Smooth muscle cell (in vitro differentiated cells): ENCODE results near the gene TMEM120B. TPM values are rescaled to one million over a fixed set of nuclear protein-coding genes. Genes with fewer than 3 reads are reported as not detected.

Experiments used
- DNase-seq: peaks from one replicate; lab custom pipeline; 2025; ENCODE audit not compliant: unreplicated experiment; lab: John Stamatoyannopoulos, UW
- H2AFZ ChIP-seq: fragments of 200-600 bp; sonication (generic); 2 replicates; pipeline ENCODE4 v1.6.0; 2016; ENCODE audit warnings: antibody characterized with exemption, low read depth, mild to moderate bottlenecking
- H3F3A ChIP-seq: fragments of 200-600 bp; sonication (generic); 2 replicates; pipeline ENCODE4 v1.6.0; 2017; ENCODE audit warnings: antibody characterized with exemption, low read depth
- H3K27ac ChIP-seq: fragments of 200-600 bp; sonication (generic); 2 replicates; pipeline ENCODE4 v1.5.1; 2016; ENCODE audit warnings: low read depth, mild to moderate bottlenecking
- H3K27me3 ChIP-seq: fragments of 200-600 bp; sonication (generic); 2 replicates; pipeline ENCODE4 v1.6.1; 2016; ENCODE audit warnings: low read depth, mild to moderate bottlenecking
- H3K36me3 ChIP-seq: fragments of 200-600 bp; sonication (generic); 2 replicates; pipeline ENCODE4 v1.5.1; 2016; ENCODE audit warnings: low read depth
- H3K4me1 ChIP-seq: fragments of 200-600 bp; sonication (generic); 2 replicates; pipeline ENCODE4 v1.5.1; 2016; ENCODE audit warnings: low read depth
- H3K4me2 ChIP-seq: fragments of 200-600 bp; sonication (generic); 2 replicates; pipeline ENCODE4 v1.6.0; 2016; ENCODE audit warnings: mild to moderate bottlenecking
- H3K4me3 ChIP-seq: fragments of 200-600 bp; sonication (generic); 2 replicates; pipeline ENCODE4 v1.5.1; 2016; ENCODE audit warnings: mild to moderate bottlenecking
- H3K79me2 ChIP-seq: fragments of 200-600 bp; sonication (generic); 2 replicates; pipeline ENCODE4 v1.6.0; 2016; ENCODE audit warnings: low read depth, mild to moderate bottlenecking
- H3K9ac ChIP-seq: fragments of 200-600 bp; sonication (generic); 2 replicates; pipeline ENCODE4 v1.6.0; 2016; ENCODE audit warnings: low read depth
- H3K9me3 ChIP-seq: fragments of 200-600 bp; sonication (generic); replicated peaks from 2 replicates; pipeline ENCODE4 v1.5.1; 2016; ENCODE audit warnings: low read depth
- H4K20me1 ChIP-seq: fragments of 200-600 bp; sonication (generic); 2 replicates; pipeline ENCODE4 v1.6.0; 2016; ENCODE audit warnings: low read depth
- CTCF ChIP-seq: fragments of 200-600 bp; sonication (generic); IDR thresholded peaks from 2 replicates; pipeline ENCODE4 v1.5.1; 2017; ENCODE audit warnings: borderline replicate concordance, mild to moderate bottlenecking, antibody characterized with exemption; ENCODE audit not compliant: insufficient read depth, poor library complexity, severe bottlenecking
- WGBS: methylation state at CpG from one replicate; pipeline ENCODE4 v1.1.7; 2016; ENCODE audit warnings: low lambda C conversion rate; 5-methylcytosine and 5-hydroxymethylcytosine counted together
- polyA plus RNA-seq: library from polyadenylated mRNA; unstranded; fragments of >200 nt; fragmentation: Nextera tagmentation; extraction: Ambion mirVana; gene quantifications from 2 replicates; pipeline ENCODE4 v1.2.1, GENCODE V29; 2016
- total RNA-seq: library from RNA; depleted of rRNA; stranded (reverse); fragments of >200 nt; gene quantifications from 2 replicates; pipeline ENCODE4 v1.2.3, GENCODE V29; 2014

Gene TMEM120B
- total and polyA plus RNA-seq, 2 experiments from 2014 or later = 5.3 to 7.6 TPM

- Histone ChIP-seq H3K79me2 (no peaks in the 10 kb centered on the region), H4K20me1 (peaks cover 17% of the 10 kb centered on the region), H3K27ac (no peak overlapping the region), H3K9me3 (no peaks in the 10 kb centered on the region), H3K4me2 (no peak overlapping the region), H3K9ac (no peak overlapping the region), H3K4me1 (no peaks in the 10 kb centered on the region), H3K36me3 (no peaks in the 10 kb centered on the region), H3F3A (no peaks in the 10 kb centered on the region), H3K4me3 (no peak overlapping the region), H2AFZ (no peak overlapping the region), H3K27me3 (no peaks in the 10 kb centered on the region)
- DNase-seq = no peak
- WGBS = over 99% methylated on average over 18 of the region's 18 CpGs
- TF ChIP-seq CTCF = no peak
These were observed 112.5 kb downstream of the TMEM120B start for GRCh38 chr12:121825041-121825523.

GRCh38 chr12:121826318-121827150 is 114.0 kb downstream of the TMEM120B start:
- no peak for TF ChIP-seq CTCF
- Histone ChIP-seq H3K27ac (no peak overlapping the region), H3K9me3 (no peaks in the 10 kb centered on the region), H3K79me2 (no peaks in the 10 kb centered on the region), H3K36me3 (no peaks in the 10 kb centered on the region), H3K4me2 (no peak overlapping the region), H4K20me1 (peaks cover 13% of the 10 kb centered on the region), H3K9ac (no peak overlapping the region), H3K27me3 (no peaks in the 10 kb centered on the region), H3K4me1 (no peaks in the 10 kb centered on the region), H3K4me3 (no peak overlapping the region), H3F3A (no peaks in the 10 kb centered on the region), H2AFZ (no peak overlapping the region)
- DNase-seq = no peak
- WGBS = 95% methylated on average over 17 of the region's 18 CpGs

- Histone ChIP-seq H3K4me1 (no peaks in the 10 kb centered on the region), H3K27me3 (no peaks in the 10 kb centered on the region), H3K4me2 (no peak overlapping the region), H3K4me3 (no peak overlapping the region), H3K36me3 (no peaks in the 10 kb centered on the region), H3K27ac (no peak overlapping the region), H3F3A (no peaks in the 10 kb centered on the region), H2AFZ (no peak overlapping the region), H3K9me3 (no peaks in the 10 kb centered on the region), H3K79me2 (no peaks in the 10 kb centered on the region), H4K20me1 (peaks cover 13% of the 10 kb centered on the region), H3K9ac (no peak overlapping the region)
- no peak for TF ChIP-seq CTCF
- DNase-seq = no peak
- 97% methylated on average over 47 of the region's 48 CpGs for WGBS
These were observed 115.0 kb downstream of the TMEM120B start for GRCh38 chr12:121827351-121828099.
